Prostate gland (tissue), 2 donors: Measurements from ENCODE around the gene RBFOX1. TPM values are rescaled to one million over a fixed set of nuclear protein-coding genes. Genes with fewer than 3 reads are reported as not detected.

Experiments used
- DNase-seq: peaks from one replicate; pipeline ENCODE4 v3.0.0-alpha.2; 2019; ENCODE audit warnings: low spot score
- H3K27ac ChIP-seq, 2 donors: fragments of 200-600 bp; sonication (generic); 2 replicates each; pipeline ENCODE4 v1.5.1; 2017 to 2019
- H3K27me3 ChIP-seq: fragments of 200-600 bp; sonication (generic); replicated peaks from 2 replicates; pipeline ENCODE4 v1.5.1; 2019; ENCODE audit not compliant: insufficient read depth
- H3K36me3 ChIP-seq, 2 donors: fragments of 200-600 bp; sonication (generic); 1 replicate in 1 of 2; 2 replicates in 1 of 2; pipeline versions ENCODE4 v1.5.1 to v1.8.1; 2017 to 2019
- H3K4me1 ChIP-seq: fragments of 200-600 bp; sonication (generic); replicated peaks from 2 replicates; pipeline ENCODE4 v1.5.1; 2019
- H3K4me3 ChIP-seq, 2 donors: fragments of 200-600 bp; sonication (generic); 2 replicates each; pipeline ENCODE4 v1.5.1; 2017 to 2019
- H3K9me3 ChIP-seq: fragments of 200-600 bp; sonication (generic); 2 replicates; pipeline ENCODE4 v1.5.1; 2017
- CTCF ChIP-seq, 4 experiments: fragments of 200-600 bp in 2 of 4; fragments of 450-650 bp in 2 of 4; sonication (generic) in 2 of 4; IDR thresholded peaks; 1 replicate in 3 of 4; 2 replicates in 1 of 4; pipeline ENCODE4 v1.5.1; 2016 to 2019; ENCODE audit warnings: antibody characterized with exemption in 4 of 4, mild to moderate bottlenecking in 2 of 4, moderate library complexity in 2 of 4
- POLR2A ChIP-seq: fragments of 450-650 bp; IDR thresholded peaks from one replicate; pipeline ENCODE4 v1.6.1; 2016; ENCODE audit warnings: antibody characterized with exemption, mild to moderate bottlenecking
- POLR2AphosphoS5 ChIP-seq: sonication (generic); formaldehyde crosslinking; IDR thresholded peaks from one replicate; pipeline ENCODE4 v1.6.1; 2017; ENCODE audit warnings: antibody characterized with exemption
- WGBS: methylation state at CpG from one replicate; pipeline ENCODE4 v1.1.5; 2018; 5-methylcytosine and 5-hydroxymethylcytosine counted together
- intact Hi-C: fragments of 100-400 bp; cut with DNase I; formaldehyde crosslinking; loops from one replicate; pipeline ENCODE4 v1.14.2; 2022
- total RNA-seq, 2 donors: library from RNA; depleted of rRNA; stranded (reverse); fragments of >200 nt; gene quantifications; one replicate each; pipeline ENCODE4 v1.1.0, GENCODE V29; 2016

Gene RBFOX1
- total RNA-seq, 2 donors from 2014 or later = 1.3 to 1.5 TPM

- intact Hi-C loops = no loop called here
- Histone ChIP-seq H3K4me3 (no peak overlapping the region), H3K36me3 (no peaks in the 10 kb centered on the region), H3K27ac (no peak overlapping the region), H3K27me3 (no peaks in the 10 kb centered on the region), H3K4me1 (no peaks in the 10 kb centered on the region), H3K9me3 (no peaks in the 10 kb centered on the region)
- no peak for DNase-seq
- no peak for TF ChIP-seq POLR2A
- TF ChIP-seq CTCF (IDR thresholded peaks at IDR 0.05) = no peak
- no peak for TF ChIP-seq POLR2AphosphoS5
- WGBS = 85% methylated on average over 4 of the region's 4 CpGs
These were observed 250.8 kb downstream of the RBFOX1 start for GRCh38 chr16:7583396-7583795.

- Histone ChIP-seq H3K4me1 (no peaks in the 10 kb centered on the region), H3K36me3 (no peaks in the 10 kb centered on the region), H3K4me3 (no peak overlapping the region), H3K27ac (no peak overlapping the region), H3K9me3 (no peaks in the 10 kb centered on the region), H3K27me3 (no peaks in the 10 kb centered on the region)
- 59% methylated on average over 6 of the region's 6 CpGs for WGBS
- TF ChIP-seq CTCF (IDR thresholded peaks at IDR 0.05) (no peak), POLR2AphosphoS5 (no peak), POLR2A (no peak)
- intact Hi-C loops = no loop called here
- DNase-seq = no peak
These were observed 251.9 kb downstream of the RBFOX1 start for GRCh38 chr16:7584561-7584960.

GRCh38 chr16:7585705-7586104 lies 253.1 kb downstream of the RBFOX1 start:
- no peak for DNase-seq
- no peak overlapping the region for H3K4me3 ChIP-seq
- intact Hi-C loops = no loop called here
- no peak overlapping the region for H3K27ac ChIP-seq
- H3K36me3 ChIP-seq = no peaks in the 10 kb centered on the region
- TF ChIP-seq CTCF (IDR thresholded peaks at IDR 0.05) (no peak), POLR2AphosphoS5 (no peak)
- WGBS = 36% methylated on average over 4 of the region's 4 CpGs
- no peaks in the 10 kb centered on the region for H3K27me3 ChIP-seq
- no peaks in the 10 kb centered on the region for H3K4me1 ChIP-seq
- no peaks in the 10 kb centered on the region for H3K9me3 ChIP-seq

- no peaks in the 10 kb centered on the region for H3K4me1 ChIP-seq
- H3K27me3 ChIP-seq = no peaks in the 10 kb centered on the region
- 83% methylated on average over 4 of the region's 4 CpGs for WGBS
- no peaks in the 10 kb centered on the region for H3K9me3 ChIP-seq
- intact Hi-C loops = no loop called here
- no peak overlapping the region for H3K4me3 ChIP-seq
- TF ChIP-seq POLR2A (no peak), POLR2AphosphoS5 (no peak), CTCF (IDR thresholded peaks at IDR 0.05) (no peak)
- no peaks in the 10 kb centered on the region for H3K36me3 ChIP-seq
- no peak for DNase-seq
- no peak overlapping the region for H3K27ac ChIP-seq
These were observed 258.3 kb downstream of the RBFOX1 start for GRCh38 chr16:7590934-7591333.

GRCh38 chr16:7596308-7596707 lies 263.7 kb downstream of the RBFOX1 start:
- whole genome bisulfite sequencing = 85% methylated on average over 11 of the region's 11 CpGs
- H3K9me3 ChIP-seq = no peaks in the 10 kb centered on the region
- intact Hi-C loops = no loop called here

More at GRCh38 chr16:7596308-7596707, 263.7 kb downstream of the RBFOX1 start:
- no peak for TF ChIP-seq POLR2A
- no peak for TF ChIP-seq POLR2AphosphoS5
- no peak for TF ChIP-seq CTCF (IDR thresholded peaks at IDR 0.05)
- no peaks in the 10 kb centered on the region for H3K36me3 ChIP-seq
- H3K4me1 ChIP-seq = no peaks in the 10 kb centered on the region
- H3K27me3 ChIP-seq = no peaks in the 10 kb centered on the region
- no peak for DNase-seq
- H3K27ac ChIP-seq = no peak overlapping the region
- no peak overlapping the region for H3K4me3 ChIP-seq
